Ishikawa (cell line): ENCODE results near the gene CMTM8.

Experiments used
- CEBPB ChIP-seq: IDR thresholded peaks from 2 replicates; pipeline ENCODE4 v1.6.1; 2012
- CREB1 ChIP-seq: IDR thresholded peaks from 2 replicates; pipeline ENCODE4 v1.6.1; 2012; ENCODE audit warnings: low read depth
- EP300 ChIP-seq: IDR thresholded peaks from 2 replicates; pipeline ENCODE4 v1.6.1; 2012; ENCODE audit warnings: borderline replicate concordance
- FOXM1 ChIP-seq: IDR thresholded peaks from 2 replicates; pipeline ENCODE4 v1.6.1; 2012; ENCODE audit warnings: low read depth, borderline replicate concordance
- MAX ChIP-seq: IDR thresholded peaks from 2 replicates; pipeline ENCODE4 v1.6.1; 2012
- NFIC ChIP-seq: IDR thresholded peaks from 2 replicates; pipeline ENCODE4 v1.6.1; 2012
- RAD21 ChIP-seq: IDR thresholded peaks from 2 replicates; pipeline ENCODE4 v1.6.1; 2012; ENCODE audit warnings: low read depth
- REST ChIP-seq: IDR thresholded peaks from 2 replicates; pipeline ENCODE4 v1.6.1; 2012; ENCODE audit warnings: low read depth, mild to moderate bottlenecking
- TAF1 ChIP-seq: IDR thresholded peaks from 2 replicates; pipeline ENCODE4 v1.6.1; 2012; ENCODE audit warnings: low read depth, mild to moderate bottlenecking
- TCF12 ChIP-seq: IDR thresholded peaks from 2 replicates; pipeline ENCODE4 v1.6.1; 2012; ENCODE audit warnings: low read depth
- TEAD4 ChIP-seq: IDR thresholded peaks from 2 replicates; pipeline ENCODE4 v1.6.1; 2012
- YY1 ChIP-seq: IDR thresholded peaks from 2 replicates; pipeline ENCODE4 v1.6.1; 2012; ENCODE audit warnings: low read depth
- ZBTB7A ChIP-seq: IDR thresholded peaks from 2 replicates; pipeline ENCODE4 v1.6.1; 2012; ENCODE audit warnings: low read depth
- TF ChIP-seq, protein P1 (sequence below): IDR thresholded peaks from 2 replicates; pipeline ENCODE4 v1.6.1; 2012

DNA sequence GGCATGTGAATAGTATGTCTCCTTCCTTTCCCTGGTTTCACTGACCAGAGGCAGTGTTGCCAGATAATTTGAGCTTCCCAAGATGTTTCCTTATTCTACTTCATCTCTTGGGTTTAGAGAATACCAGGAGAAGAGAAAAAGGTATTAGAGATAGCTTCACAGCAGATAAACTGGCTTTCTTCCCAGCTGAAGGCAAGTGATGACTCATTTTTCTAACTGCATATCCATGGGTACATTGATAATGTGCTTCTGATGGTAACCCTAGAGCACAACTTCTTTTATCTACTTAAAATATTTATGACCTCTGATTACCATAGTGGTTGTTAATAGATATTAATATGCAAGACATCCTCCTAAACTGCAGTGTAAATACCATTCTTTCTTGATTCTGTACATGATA is 34.6 kb upstream of the CMTM8 start:
- TF ChIP-seq YY1 (no peak), MAX (no peak), RAD21 (no peak), REST (no peak), FOXM1 (no peak), EP300 (no peak), CREB1 (no peak), TAF1 (no peak), CEBPB (no peak), ZBTB7A (no peak), NFIC (no peak), TCF12 (no peak), TEAD4 (no peak)
- TF ChIP-seq, protein P1, sequence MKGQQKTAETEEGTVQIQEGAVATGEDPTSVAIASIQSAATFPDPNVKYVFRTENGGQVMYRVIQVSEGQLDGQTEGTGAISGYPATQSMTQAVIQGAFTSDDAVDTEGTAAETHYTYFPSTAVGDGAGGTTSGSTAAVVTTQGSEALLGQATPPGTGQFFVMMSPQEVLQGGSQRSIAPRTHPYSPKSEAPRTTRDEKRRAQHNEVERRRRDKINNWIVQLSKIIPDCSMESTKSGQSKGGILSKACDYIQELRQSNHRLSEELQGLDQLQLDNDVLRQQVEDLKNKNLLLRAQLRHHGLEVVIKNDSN, result no peak
